ENCODE measurements around the gene PLCL1. TPM values are rescaled to one million over a fixed set of nuclear protein-coding genes. Genes with fewer than 3 reads are reported as not detected.
A peak's percentile ranks its signal among the peaks of the same experiment; 100 is the strongest.

The PLCL1 gene
- total RNA-seq, 4 donors from 2014 or later: 5.4 to 21.8 (median 10.2) TPM

DNA sequence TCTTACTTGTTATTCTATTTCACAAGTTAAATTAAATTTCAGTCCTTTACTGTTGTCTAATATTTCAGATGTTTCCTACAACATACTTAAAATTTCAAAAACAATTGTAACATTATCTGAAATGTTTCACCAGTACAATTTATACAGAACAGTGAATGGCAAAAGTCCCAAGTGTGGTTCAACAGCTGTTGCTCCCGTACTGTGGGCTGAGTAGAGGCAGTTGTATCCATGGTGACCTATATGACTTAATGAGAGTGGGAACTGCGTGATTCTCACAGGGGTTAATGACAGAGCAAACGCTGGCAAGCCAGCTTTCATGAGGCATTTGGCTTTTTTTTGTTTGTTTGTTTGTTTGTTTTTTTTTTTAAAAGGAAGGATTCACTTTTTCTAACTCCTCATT lies 5.3 kb upstream of the PLCL1 start:
- DNase-seq (ENCODE audit: low spot score) (no peak), ATAC-seq (ENCODE audit: low FRiP score) (no peak)
- TF ChIP-seq, protein P1, sequence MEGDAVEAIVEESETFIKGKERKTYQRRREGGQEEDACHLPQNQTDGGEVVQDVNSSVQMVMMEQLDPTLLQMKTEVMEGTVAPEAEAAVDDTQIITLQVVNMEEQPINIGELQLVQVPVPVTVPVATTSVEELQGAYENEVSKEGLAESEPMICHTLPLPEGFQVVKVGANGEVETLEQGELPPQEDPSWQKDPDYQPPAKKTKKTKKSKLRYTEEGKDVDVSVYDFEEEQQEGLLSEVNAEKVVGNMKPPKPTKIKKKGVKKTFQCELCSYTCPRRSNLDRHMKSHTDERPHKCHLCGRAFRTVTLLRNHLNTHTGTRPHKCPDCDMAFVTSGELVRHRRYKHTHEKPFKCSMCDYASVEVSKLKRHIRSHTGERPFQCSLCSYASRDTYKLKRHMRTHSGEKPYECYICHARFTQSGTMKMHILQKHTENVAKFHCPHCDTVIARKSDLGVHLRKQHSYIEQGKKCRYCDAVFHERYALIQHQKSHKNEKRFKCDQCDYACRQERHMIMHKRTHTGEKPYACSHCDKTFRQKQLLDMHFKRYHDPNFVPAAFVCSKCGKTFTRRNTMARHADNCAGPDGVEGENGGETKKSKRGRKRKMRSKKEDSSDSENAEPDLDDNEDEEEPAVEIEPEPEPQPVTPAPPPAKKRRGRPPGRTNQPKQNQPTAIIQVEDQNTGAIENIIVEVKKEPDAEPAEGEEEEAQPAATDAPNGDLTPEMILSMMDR (IDR thresholded peaks at IDR 0.05): no peak

DNA sequence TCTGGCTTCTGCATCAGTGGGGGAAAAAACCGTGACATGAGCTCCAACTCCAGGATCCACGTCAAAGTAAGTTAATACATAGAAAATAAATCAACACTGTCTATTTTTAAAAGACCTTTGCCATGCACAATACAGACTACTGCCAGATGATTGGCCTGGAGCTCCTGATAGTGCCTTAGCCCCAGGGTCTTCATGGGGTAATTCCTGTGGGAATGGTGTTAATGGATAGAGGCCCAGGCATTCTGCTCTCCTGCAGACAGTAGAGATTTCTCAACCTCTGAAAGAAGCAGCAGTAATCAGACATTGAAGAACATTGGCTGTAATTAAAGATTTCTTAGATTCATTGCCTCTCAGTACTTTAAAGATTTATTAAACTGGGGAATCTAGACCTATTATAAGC lies 4.3 kb upstream of the PLCL1 start:
- TF ChIP-seq, protein P1 (IDR thresholded peaks at IDR 0.05): no peak
- DNase-seq (ENCODE audit: low spot score) (no peak), ATAC-seq (ENCODE audit: low FRiP score) (no peak)

DNA sequence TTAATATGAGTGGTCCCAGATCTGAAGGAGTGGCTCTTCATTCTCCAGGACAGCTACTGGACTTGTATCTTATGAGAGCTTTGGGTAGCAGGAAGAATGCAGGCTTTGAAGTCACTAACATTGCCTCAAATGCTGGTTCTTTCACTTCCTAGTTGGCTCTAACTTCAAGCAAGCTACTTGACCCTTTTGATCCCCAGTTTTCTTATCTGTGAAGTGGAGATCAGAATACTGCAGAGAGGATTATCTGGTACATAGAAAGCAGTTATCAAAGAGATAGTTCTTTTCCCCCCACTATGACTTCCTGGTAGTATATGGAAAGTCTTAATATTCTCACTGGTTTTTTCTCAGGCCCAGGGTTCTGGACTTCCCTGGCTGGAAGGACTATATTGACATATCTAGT lies 3.4 kb upstream of the PLCL1 start:
- ATAC-seq (ENCODE audit: low FRiP score): no peak
- TF ChIP-seq, protein P1 (IDR thresholded peaks at IDR 0.05): no peak
- no peak for DNase-seq (ENCODE audit: low spot score)

DNA sequence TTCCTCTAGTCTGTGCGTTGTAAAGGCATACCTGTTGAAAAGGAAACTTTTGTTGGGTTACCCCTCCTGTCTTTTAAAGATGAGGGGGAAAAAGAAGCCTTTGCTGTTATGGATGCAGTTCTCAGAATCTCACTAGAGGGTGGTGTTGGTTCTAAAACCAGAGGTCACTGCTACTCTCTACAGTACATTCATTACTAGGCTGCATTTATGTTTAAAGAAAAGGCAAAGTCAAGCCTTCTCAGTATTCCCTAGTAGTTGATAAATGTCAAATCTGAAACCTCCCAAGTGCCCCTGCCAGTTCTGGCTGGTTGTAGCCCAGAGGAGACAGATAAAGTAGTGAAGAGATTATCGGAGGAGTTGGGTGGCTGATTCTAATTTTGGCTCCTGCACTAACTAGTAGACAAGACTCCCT lies 1.4 kb upstream of the PLCL1 start:
- DNase-seq (ENCODE audit: low spot score): no peak
- TF ChIP-seq, protein P1 (IDR thresholded peaks at IDR 0.05): no peak
- ATAC-seq (ENCODE audit: low FRiP score): peak; percentile 52

DNA sequence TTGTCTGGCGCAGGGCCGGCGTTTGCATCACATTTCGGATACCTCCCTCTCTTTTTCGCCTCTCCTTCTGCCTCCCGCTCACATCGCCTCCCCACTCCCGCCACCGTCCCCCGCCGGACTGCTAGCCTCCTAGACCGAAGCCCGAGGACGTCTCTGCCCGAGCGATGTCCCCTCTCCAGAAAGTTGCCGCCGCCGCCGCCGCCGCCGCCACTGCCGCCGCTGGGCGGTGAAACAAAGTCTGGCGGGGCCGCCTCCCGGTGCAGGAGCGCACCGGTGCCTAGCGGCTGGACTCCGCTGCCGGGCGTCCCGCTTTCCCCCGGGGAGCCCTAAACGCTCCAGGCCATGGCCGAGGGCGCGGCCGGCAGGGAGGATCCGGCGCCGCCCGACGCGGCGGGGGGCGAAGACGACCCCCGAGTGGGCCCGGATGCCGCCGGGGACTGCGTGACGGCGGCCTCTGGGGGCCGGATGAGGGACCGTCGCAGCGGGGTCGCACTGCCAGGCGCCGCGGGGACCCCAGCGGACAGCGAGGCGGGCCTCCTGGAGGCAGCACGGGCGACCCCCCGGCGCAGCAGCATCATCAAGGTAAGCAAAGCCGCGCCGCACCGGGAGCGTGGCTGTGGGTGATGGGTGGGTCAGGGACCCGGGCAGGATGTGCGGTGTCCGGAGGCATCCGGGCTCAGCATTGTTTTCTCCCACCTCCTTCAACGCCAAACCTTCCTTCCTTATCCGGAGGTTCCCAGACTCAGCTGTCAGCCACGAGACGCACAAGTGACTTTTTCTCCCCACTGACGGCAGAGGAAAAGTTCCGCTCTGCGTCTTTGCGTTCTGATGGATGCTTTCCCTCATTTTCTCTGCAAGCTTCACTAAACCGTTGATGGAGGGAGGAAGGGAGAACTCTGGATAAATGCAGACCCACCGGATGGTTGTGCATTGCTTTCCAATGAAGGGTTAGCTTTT lies 643 bp downstream of the PLCL1 start:
- DNase-seq (ENCODE audit: low spot score): peak; percentile 22

DNA sequence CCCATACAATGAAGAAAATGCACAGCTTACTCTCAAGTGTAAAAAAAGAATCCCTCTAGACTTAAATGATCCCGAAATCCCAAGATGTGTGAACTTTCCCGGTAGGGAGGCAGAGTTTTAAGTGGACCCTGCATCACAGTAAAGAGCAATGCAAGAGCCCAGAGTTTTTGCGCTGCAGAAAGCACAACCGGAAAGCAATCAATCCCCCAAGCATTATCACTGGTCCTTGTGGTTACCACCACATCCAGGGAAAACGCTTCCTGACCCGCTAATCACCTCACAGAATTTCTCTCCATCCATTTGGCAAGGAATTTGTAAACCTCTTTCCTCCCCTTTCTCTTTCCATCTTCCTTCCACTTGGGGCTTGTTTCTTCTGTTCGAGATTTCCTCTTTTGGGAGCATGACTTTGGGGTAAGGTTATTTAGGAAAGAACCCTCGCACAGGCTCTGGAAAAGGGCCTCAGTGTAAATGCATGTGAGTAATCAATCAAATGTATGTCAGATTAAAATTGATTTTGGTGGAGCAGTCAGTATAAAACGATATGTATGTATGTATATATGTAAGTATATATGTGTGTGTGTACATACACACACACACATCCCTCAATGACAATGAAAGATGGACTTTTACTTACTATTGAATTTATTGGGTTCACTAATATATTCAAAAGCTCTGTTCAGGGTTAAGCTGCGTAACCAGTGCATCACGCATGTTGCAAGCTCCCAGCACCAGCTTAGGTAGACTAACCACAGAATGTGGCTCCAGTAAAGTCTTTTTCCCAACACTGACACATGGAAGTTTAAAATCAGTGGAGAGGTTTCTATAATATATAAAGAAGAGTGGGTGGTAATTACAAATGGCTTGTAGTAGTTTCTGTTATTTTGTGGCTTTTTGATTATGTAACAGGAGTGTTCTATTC lies 1.6 kb downstream of the PLCL1 start:
- ATAC-seq (ENCODE audit: low FRiP score): no peak
- TF ChIP-seq, protein P1 (IDR thresholded peaks at IDR 0.05): no peak
- DNase-seq (ENCODE audit: low spot score): no peak

More for the DNA sequence above, 643 bp downstream of the PLCL1 start:
- ATAC-seq (ENCODE audit: low FRiP score): peak; percentile 17
- TF ChIP-seq, protein P1 (IDR thresholded peaks at IDR 0.05): no peak
